ENCODE measurements around the gene WWTR1. TPM values are rescaled to one million over a fixed set of nuclear protein-coding genes. Genes with fewer than 3 reads are reported as not detected.

Gene WWTR1
- total and polyA plus RNA-seq, 2 of the 8 experiments (the other 6 are each of a cell fraction or from before 2014, with no cell fraction given): 15.7 to 18.6 TPM

DNA sequence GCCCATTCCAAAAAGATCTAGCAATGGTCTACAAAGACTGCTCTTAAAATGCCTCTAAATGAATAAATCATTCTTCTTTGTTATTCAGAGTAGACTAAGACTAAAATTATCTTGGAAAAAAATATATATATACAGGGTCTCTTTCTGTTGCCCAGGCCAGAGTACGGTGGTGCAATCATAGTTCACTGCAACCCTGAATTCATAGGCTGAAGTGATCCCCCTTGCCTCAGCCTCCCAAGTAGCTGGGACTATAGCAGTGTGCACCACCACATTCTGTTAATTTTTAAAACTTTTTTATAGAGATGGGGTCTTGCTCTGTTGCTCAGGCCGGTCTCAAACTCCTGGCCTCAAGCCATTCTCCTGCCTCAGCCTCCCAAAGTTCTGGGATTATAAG is 18.7 kb downstream of the WWTR1 start:
- Histone ChIP-seq H3K18ac (ENCODE audit: extremely low read depth, low read length) (no peak overlapping the region), H2BK5ac (ENCODE audit: low read depth, low read length) (no peak overlapping the region), H3K36me3 (ENCODE audit: control insufficient read depth in 2 of 4, insufficient read depth in 4 of 4, low read length in 3 of 4) (no peaks in the 10 kb centered on the region), H4K20me1 (replicated peaks in 1 of 2; ENCODE audit: control insufficient read depth in 1 of 2, insufficient read depth in 2 of 2, low read length in 2 of 2) (no peaks in the 10 kb centered on the region), H3K14ac (ENCODE audit: insufficient read length) (no peak overlapping the region), H3K79me1 (ENCODE audit: low read depth, low read length) (peaks cover 3% of the 10 kb centered on the region; the same call in 1 of the 2 replicates), H4K8ac (ENCODE audit: extremely low read depth, insufficient read depth, low read length) (no peak overlapping the region), H3K56ac (replicated peaks; ENCODE audit: insufficient read length, low read depth, low read length) (no peak overlapping the region), H2BK12ac (ENCODE audit: low read depth, low read length) (no peak overlapping the region), H2BK15ac (ENCODE audit: low read length) (no peak overlapping the region), H3K4me3 (ENCODE audit: extremely low read depth in 1 of 4, insufficient read depth in 2 of 4, low read depth in 3 of 4, low read length in 4 of 4) (no peak overlapping the region), H2BK20ac (ENCODE audit: low read length) (no peak overlapping the region), H4K5ac (ENCODE audit: insufficient read length, low read depth, low read length) (no peak overlapping the region), H3K23ac (ENCODE audit: insufficient read length) (no peak overlapping the region), H2AFZ (ENCODE audit: low read length) (no peak overlapping the region), H3K4me2 (ENCODE audit: insufficient read depth in 1 of 2, low read depth in 2 of 2, low read length in 2 of 2) (no peak overlapping the region), H3K79me2 (ENCODE audit: control insufficient read depth in 1 of 2, insufficient read depth in 2 of 2, low read length in 2 of 2) (peaks cover 0 to 45% of the 10 kb centered on the region in 2 experiments; a peak in 2 of 4 replicates), H2BK120ac (replicated peaks; ENCODE audit: low read depth, low read length) (no peak overlapping the region), H3K4ac (replicated peaks; ENCODE audit: insufficient read length, low read depth, low read length) (no peak overlapping the region), H2AK5ac (ENCODE audit: low read depth, low read length) (no peak overlapping the region), H3K9ac (replicated peaks in 1 of 4; ENCODE audit: extremely low read depth in 1 of 4, low read depth in 3 of 4, low read length in 3 of 4) (no peak overlapping the region), H3K23me2 (ENCODE audit: low read depth, low read length) (no peaks in the 10 kb centered on the region), H3K4me1 (replicated peaks in 1 of 4; ENCODE audit: control insufficient read depth in 3 of 4, insufficient read depth in 4 of 4, low read length in 3 of 4) (peaks cover 0 to 8% (median 0%) of the 10 kb centered on the region in 4 experiments; a peak in 3 of 7 replicates), H3K27me3 (replicated peaks in 1 of 4; ENCODE audit: control insufficient read depth in 3 of 4, extremely low read depth in 1 of 4, insufficient read depth in 3 of 4, low read length in 3 of 4) (no peaks in the 10 kb centered on the region), H4K91ac (replicated peaks; ENCODE audit: insufficient read length, low read length) (no peak overlapping the region), H3K9me3 (ENCODE audit: insufficient read depth in 2 of 2, low read depth in 1 of 2, low read length in 1 of 2) (no peaks in the 10 kb centered on the region), H3K27ac (ENCODE audit: low read depth, low read length) (no peak overlapping the region)
- POLR2A ChIA-PET (ENCODE audit: partially characterized antibody): interaction anchor here (1.1 to 4.6 kb wide), 3 partner anchors 18 to 47 kb away, joined by 4 to 26 read pairs (median 4); partner anchors contain the start of gene WWTR1
- no peak for FAIRE-seq
- DNase-seq (ENCODE audit: low read depth in 1 of 2, low spot score in 2 of 2): no peak
- 86% methylated on average over 2 of the region's 2 CpGs; no CpG with 5 or more reads in 1 of the 2 experiments for WGBS, 2 experiments (ENCODE audit: extremely low coverage in 1 of 2, insufficient coverage in 1 of 2, insufficient read length in 1 of 2, insufficient replicate concordance in 2 of 2, low coverage in 1 of 2, low lambda C conversion rate in 2 of 2, missing lambda C conversion rate in 1 of 2)
- CTCF ChIA-PET (ENCODE audit: partially characterized antibody): interaction anchor here (1.1 to 1.3 kb wide), 2 partner anchors 10 to 41 kb away, joined by 3 read pairs; no protein-coding TSS in a partner anchor
- TF ChIP-seq CTBP2 (IDR thresholded peaks at IDR 0.05; ENCODE audit: borderline replicate concordance, insufficient read depth, insufficient read length, low read length) (no peak), JUND (IDR thresholded peaks at IDR 0.05; ENCODE audit: low read length) (no peak), TEAD4 (IDR thresholded peaks at IDR 0.05; ENCODE audit: low read depth, low read length) (no peak), PHF8 (conservative IDR thresholded peaks at IDR 0.05; ENCODE audit: low read depth, low read length) (no peak), POLR2AphosphoS5 (IDR thresholded peaks at IDR 0.05; ENCODE audit: low read depth, low read length) (no peak), SIRT6 (IDR thresholded peaks at IDR 0.05; ENCODE audit: low read length) (no peak), SAP30 (IDR thresholded peaks at IDR 0.05; ENCODE audit: insufficient read depth, insufficient replicate concordance, low read length) (no peak), CBX5 (IDR thresholded peaks at IDR 0.05; ENCODE audit: low read depth, low read length) (no peak), SIN3A (conservative IDR thresholded peaks at IDR 0.05 in 1 of 2, IDR thresholded peaks at IDR 0.05 in 1 of 2; ENCODE audit: low read depth in 1 of 2, low read length in 2 of 2) (no peak), TBP (IDR thresholded peaks at IDR 0.05; ENCODE audit: low read depth, low read length) (no peak), SIX5 (IDR thresholded peaks at IDR 0.05; ENCODE audit: low read depth, low read length) (no peak), RXRA (IDR thresholded peaks at IDR 0.05; ENCODE audit: insufficient read depth, low read depth, low read length) (no peak), YY1 (IDR thresholded peaks at IDR 0.05; ENCODE audit: low read depth, low read length) (no peak)
- TF ChIP-seq, protein P1, sequence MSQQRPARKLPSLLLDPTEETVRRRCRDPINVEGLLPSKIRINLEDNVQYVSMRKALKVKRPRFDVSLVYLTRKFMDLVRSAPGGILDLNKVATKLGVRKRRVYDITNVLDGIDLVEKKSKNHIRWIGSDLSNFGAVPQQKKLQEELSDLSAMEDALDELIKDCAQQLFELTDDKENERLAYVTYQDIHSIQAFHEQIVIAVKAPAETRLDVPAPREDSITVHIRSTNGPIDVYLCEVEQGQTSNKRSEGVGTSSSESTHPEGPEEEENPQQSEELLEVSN (IDR thresholded peaks at IDR 0.05): no peak
